Measurements from ENCODE around the gene RRAGD.

DNA sequence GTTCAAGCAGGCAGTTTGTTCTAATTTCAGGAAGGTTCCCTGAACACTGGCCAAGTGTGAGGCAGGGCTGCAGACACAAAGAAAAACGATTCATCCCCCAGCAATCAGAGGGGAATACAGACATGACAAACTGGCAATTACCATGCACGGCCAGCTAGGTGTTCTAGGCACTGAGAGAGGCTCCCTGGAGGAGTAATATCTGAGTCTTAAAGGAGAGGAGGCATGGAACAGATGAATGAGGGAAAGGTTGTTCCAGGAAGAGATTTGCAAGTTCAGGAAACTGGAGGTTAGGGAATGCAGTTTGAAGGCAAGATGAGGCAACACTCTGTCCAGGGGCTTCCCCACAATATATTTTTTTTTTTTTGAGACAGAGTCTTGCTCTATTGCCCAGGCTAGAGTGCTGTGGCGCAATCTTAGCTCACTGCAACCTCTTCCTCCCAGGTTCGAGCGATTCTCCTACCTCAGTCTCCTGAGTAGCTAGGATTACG, 11.1 kb downstream of the RRAGD start:
- TF ChIP-seq CTCF (IDR thresholded peaks at IDR 0.05; ENCODE audit: insufficient read depth, low read length, poor library complexity, severe bottlenecking), result no peak
- no peak for TF ChIP-seq EZH2phosphoT487 (conservative IDR thresholded peaks at IDR 0.05; ENCODE audit: low read length)
